HG03095 (cell line): ENCODE results near the gene VEZT.

Experiments used
- ATAC-seq: cut with Tn5 transposase; IDR thresholded peaks from one replicate; pipeline ENCODE4 v1.9.1; 2021; ENCODE audit warnings: moderate library complexity; ENCODE audit not compliant: unreplicated experiment

Gene VEZT

DNA sequence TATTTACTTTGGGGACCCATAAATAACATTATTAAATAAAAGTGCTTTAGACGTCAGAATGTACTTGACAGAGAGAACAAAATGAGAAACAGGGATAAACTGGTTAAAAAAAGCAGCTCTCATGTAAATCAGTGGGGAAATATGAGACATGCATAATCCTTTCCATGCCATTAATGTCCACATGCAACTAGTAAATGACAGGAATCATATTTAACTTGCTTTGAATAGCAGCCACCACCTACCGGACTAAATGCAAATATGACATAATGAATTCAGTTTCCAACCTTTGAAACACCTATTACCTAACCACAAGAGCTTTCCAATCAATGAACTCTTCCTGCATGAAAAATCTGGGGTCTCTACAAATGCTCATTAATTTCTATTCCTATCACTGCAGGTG lies 20.0 kb upstream of the VEZT start:
- ATAC-seq, result no peak

DNA sequence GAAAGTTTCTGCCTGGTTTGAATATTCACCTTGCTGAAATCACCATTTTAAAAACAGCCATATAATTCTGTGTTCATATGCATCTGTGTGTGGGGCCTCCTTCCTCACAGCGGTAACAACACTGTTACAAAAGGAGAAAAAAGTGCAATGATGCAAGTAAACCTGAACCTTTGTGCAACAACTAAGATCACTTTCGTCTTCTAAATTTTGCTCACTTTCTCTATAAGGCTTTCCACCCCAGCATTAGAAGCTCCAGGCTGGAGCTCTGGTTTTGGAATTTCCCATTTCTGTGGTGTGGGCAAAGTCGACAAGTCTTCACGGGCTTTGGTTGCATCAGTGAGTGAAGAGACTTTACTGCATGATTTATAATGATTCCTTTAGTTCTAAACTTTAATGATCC lies 18.7 kb upstream of the VEZT start:
- peak; percentile 59 for ATAC-seq

DNA sequence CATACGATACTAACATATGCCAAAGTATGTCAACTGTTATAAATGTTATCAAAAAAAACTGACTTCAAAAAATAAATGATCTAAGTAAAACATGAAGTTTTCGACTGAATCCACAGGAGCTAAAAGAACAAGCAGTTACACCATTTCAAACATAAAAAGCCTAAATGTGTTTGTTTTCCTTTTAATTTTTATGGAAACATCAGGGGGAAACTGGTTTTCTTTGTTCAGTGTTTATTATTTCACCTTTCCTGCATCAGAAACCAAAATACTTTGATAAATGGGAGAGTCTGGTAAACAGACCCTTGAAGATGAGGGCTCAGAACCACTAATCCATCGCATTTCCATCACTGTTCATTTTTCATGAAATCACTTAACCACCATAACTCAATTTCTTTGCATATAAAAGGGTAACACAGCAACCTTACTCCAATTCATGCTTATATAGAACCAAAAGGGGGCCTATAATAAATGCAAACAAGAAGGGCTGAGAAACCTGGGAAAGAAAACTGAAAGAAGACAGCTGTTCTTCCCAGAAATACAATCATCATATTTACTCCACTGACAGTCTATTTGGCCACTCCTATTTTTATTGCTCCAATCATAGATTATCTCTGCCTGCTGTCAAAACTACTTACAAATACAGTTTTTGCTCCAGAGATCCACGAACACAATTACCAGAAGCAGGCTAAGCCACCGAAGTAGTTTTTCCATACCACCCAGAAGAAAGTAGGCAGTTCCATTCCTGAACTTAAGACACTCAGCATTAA lies 17.3 kb upstream of the VEZT start:
- ATAC-seq, result no peak

DNA sequence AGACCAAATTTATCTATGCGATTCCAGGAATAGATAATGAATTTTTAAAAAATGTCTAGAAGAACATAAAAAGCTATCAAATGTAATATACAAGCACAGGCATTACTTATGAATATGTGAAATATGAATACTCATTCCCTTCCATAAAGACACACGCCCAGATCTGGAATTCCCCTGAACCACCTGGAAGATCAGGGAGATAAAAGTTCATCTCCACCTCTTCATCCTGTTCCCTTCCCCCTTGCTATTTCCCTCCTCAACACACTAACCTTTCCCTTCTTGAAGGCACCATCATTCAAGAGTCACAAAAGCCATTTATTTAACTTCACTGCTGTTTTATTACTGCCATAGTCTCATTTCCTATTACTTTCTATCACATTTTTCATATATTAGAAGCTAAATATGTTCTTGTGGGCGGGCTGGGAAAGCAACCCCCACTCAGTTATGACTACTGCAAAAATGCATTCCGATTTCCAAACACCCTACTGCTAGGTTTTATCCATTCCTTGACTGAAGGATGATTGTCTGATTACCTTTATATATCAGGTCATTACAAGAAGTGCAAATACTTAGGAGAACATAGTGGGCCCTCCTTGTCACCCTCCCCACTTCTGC lies 16.4 kb upstream of the VEZT start:
- no peak for ATAC-seq

DNA sequence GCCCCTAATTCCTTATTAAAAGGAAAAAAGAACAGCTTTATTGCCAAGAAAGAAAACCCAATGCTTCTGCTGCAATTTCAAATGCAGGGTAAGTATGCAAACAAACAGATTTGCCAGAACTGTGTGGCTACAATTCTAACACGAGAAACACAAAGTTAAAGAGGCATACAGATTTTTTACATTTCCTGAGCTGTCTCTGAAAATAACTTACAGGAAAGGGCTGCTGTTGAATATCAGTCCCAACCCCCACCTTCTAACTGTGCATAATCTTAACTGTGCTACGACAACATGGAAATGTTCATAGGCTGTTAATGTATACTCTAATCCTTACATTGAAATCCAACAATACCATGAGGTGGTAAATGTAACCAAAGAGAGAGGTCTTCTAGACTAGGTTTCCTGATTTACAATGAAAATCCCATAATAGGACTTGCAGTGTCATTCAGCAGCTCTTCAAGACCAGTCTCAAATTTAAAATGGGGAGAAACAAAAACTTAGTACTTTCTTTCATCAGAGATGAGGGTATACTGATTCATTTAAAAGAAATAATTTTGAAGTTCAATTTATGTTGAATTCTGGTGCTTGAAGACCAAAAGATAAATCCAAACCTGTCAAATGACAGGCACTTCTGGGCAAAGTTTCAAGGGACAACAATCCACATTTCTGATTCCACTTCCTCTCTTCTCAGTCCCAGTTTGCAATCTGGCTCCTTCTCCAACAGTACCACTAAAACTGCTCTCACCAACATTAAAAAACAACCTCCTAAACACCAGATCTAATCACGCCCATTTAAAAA lies 14.7 kb upstream of the VEZT start:
- ATAC-seq, result no peak

DNA sequence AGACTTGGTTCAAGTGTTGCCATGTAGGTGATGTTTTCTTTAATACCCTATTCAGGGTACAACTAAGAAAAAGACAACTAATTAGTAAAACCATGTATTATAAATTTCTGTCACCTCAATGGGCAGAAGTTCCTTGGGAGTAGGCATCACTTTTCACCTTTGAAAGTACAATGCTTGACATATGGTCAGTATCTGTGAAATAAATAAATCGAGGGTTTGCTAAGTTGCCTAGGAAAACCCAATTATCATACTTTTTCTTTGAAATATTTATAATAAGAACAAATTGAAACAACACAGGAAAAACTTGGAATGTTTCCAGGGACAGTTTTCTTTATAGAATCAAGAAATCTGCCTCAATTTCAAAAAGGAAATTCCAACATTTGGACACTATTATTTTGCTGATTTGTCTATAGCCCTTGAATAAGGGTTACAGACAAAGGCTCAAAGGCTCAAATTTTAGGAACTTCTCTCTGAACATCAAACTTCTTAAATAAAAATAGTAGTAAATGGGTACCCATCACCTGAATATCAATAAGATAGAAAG lies 14.0 kb upstream of the VEZT start:
- ATAC-seq, result no peak

DNA sequence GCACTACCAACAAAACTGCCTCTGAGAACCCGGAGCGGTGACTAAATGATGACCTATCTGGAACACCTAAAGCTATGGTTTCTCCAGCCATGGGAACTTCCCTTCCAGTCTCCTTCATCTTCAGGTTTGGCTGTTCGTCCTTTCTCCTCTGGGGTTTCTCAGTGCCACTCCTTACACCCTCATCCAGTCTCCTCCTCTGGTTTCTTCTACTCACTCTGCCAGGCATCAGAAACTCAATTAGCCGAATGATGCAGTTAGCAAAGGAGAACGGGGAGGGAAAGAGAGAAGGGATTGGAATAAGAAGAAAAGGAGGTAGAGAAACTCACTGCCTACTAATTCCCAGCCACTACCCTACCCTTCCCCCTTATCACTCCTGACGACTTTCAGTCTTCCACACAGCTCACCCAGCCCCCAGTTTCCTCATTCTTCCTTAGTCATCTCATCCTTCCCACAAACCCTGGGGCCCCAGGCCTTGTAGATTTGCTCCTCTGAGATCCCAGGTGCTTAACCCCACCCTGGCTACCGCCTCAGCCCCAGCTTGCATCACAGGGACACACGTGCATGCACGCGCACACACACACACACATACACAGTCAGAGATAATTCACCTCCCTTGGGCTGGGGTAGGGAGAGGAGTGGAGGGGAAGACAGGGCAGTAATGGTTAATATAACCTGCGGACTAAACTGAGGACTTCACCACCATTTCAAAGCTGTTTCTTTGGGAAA lies 13.3 kb upstream of the VEZT start:
- no peak for ATAC-seq

DNA sequence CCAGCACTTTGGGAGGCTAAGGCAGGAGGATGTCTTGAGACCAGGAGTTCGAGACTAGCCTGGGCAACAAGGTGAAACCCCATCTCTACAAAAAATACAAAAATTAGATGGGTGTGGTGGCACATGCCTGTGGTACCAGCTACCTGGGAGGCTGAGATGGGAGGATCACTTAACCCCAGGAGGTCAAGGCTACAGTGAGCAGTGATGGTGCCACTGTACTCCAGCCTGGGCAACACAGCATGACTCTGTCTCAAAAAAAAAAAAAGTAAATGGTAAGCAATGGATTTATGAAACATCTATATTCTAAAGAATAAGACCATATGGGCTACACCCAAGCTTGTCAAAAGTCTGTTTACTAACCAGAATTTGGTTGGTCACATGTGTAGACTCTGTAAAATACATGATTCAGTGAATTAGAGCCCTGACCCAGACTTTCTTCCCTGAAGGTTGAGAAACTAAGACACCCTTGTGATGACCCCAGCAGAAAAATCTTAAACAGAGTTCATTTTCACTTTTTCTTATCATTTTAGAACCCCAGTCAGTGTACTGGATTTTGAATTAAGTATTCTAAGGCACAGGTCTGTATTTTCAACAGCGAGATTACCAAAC lies 12.5 kb upstream of the VEZT start:
- no peak for ATAC-seq

DNA sequence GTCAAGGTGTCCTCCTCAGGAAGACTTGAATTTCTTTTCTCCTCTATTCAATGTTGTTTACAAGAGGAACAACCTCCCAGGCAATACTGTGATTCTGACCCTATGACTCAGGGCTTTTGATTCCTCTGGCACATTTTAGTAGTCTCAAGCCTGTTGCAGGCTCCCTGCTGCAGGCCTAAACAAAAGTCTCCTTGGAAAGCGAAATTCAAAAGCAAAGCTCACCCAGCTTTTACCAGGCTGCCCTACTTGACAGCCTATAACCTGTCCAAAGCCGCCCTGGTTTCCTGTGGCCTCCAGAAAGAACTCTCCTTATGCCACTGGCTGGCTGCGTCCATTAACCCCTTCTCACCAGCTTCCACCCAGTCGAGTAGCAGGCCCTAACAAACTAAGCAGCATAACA lies 11.9 kb upstream of the VEZT start:
- ATAC-seq, result no peak

DNA sequence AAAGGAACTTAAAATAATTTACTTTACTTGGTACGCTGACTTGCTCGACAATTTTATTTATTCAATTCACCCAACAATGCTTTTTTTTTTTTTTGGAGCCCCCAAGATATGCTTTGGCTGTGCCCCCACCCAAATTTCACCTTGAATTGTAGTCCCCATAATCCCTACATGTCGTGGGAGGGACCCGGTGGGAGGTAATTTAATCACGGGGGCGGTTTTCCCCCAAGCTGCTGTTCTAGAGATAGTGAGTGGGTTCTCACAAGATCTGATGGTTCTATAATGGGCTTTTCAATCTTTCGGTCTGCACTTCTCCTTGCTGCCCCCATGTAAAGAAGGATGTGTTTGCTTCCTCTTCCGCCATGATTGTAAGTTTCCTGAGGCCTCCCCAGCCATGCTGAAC lies 10.7 kb upstream of the VEZT start:
- no peak for ATAC-seq

DNA sequence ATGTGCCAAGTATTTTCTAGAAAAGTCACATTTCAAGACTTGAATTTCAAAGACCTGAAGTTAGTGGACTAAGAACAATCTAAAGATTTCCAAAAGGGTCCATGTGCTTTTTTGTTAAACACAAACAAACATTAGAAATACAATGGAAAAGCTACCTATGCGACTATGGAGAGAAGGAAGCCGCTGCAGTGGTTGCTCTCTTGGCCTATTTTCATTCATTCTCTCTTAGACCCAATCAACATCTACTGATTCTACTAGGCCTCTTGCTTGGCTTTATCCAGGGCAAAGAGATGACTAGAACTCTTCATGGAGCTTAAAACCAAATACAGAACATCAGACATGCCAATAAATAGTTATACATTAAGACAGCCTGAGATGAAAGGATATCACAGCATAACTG lies 10.2 kb upstream of the VEZT start:
- no peak for ATAC-seq

DNA sequence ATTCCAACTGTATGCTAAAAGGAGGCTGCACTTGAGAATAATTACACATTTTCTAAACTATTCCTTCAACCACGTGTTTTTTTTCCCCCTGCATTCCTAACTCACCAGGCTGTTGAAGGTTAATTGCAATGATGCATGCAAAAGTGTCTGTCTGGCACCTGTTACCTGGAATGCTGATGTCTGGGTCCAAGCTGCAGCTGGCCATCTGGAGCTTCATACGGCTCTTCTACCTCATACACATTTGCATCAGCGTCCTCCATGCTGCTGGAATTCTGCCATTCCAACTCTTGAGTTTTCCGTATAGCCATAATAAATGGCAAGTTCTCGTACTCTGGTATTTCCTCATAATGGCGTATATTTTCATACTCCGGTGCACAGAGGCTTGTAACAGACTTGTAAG lies 8.9 kb upstream of the VEZT start:
- ATAC-seq, result no peak

DNA sequence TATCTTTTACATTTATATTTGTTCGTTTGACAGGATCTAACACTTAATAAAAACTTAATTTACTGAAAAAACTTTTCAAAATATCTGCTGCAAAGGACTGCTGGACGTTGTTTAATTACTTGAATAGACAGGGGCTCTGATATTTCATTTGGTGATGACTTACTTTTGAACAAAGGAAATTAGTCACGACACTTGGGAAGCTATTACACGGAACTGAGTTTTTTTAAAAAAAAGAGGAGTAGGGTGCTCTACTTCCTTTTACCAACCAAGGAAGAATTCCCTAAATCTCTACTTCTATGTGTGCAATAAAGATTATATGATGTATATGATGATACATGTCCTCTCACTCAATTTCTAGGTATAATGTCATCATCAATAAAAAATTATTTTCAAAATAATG lies 5.0 kb upstream of the VEZT start:
- no peak for ATAC-seq

DNA sequence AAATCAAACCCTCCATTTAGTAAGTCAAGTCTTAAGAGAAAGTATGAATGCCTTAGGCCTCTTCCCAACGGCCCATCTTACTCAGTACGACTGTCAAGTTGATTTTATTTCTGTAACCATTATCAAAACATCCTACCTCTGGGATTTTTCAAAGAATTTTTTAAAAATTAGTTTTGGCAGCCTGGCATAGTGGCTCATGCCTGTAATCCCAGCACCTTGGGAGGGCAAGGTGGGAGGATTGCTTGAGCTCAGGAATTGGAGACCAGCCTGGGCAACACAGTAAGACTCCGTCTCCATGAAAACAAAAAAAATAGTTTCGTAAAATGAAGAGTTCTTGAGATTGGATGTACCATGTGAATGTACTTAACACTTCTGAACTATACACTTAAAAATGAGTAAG lies 4.5 kb upstream of the VEZT start:
- ATAC-seq, result no peak

DNA sequence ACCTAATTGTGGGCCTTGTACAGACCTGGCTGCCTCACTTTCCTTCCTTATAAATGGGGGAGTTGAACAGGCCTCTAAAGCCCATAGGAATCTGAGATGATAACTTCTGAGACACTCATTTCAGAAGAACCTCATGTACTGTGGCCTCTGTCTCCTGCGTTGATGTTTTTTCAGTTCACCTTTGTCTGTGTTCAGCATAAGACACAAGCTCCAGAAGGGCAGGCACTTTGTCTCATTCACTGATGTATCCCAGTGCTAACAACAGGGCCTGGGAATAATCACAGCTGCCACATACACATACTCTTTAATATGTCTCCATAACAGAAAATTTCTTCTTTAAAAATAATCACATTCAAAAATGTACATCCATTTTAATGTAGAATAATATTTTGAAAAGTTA lies 3.7 kb upstream of the VEZT start:
- ATAC-seq, result no peak

DNA sequence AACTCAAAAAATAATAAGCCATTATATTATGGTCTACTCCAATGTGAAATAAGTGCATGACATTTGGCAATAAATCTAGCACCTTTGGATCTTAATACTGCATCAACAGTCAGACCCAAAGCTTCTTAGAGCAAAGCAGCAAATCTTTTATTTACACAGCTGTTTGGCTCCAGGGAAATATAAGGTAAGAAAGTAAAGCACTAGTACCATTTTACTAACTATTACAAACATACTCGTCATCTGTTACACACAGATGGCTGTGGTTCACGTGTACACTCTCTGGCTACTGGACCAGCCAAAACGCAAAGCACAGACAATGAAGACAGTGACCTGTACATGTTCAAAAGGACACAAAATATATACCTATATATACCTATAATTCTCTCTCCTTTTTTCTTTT lies 3.1 kb upstream of the VEZT start:
- ATAC-seq, result no peak

DNA sequence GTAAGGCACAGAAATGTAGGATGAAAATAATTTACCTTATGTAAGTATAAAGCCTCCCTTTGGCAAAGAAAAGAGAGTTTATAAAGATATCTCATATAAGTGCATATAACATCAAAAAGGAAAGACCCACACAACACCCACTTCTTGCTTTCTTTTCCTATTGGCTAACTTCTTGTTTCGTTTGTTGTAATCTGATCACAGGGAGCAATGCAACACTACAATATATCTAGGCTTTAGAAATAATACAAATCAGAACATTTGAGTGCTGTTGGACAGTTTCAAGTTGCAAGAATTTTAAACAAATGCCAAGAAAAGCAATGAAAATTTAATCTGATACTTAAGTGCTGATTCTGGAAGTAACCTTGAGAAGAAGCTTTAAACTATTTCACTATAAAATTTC lies 1.7 kb upstream of the VEZT start:
- no peak for ATAC-seq

DNA sequence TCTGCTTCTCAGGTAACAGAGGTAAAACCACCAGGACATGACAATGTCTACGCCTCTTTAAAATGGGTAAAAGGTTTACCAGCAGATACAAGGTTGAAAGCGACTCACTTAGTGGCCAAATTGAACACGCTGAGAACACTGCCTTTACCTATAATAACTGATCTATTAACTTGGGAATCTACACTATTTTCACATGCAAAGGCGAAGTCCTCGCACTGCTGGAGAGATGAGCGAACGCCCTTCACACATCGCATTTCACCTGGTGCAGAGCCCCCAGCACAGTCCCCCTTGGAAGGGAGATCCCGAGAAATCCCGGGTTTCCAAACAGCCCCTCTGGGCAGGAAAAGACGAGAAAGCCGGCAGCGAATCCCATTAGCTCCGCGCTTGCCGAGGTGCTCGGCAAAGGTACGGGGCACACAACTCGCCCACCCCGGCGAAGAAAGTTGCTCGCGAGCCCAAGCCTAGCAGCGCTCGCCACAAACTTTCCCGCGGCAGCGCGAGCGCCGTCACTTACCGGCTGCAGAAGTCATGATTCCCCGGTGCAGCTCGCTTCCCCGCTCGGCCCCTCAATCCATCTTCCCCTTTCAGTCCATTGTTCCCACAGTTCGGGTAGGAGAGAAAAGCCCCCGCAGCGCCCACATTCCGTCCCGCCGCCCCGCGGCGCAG lies 763 bp upstream of the VEZT start:
- ATAC-seq, result peak; percentile 18

DNA sequence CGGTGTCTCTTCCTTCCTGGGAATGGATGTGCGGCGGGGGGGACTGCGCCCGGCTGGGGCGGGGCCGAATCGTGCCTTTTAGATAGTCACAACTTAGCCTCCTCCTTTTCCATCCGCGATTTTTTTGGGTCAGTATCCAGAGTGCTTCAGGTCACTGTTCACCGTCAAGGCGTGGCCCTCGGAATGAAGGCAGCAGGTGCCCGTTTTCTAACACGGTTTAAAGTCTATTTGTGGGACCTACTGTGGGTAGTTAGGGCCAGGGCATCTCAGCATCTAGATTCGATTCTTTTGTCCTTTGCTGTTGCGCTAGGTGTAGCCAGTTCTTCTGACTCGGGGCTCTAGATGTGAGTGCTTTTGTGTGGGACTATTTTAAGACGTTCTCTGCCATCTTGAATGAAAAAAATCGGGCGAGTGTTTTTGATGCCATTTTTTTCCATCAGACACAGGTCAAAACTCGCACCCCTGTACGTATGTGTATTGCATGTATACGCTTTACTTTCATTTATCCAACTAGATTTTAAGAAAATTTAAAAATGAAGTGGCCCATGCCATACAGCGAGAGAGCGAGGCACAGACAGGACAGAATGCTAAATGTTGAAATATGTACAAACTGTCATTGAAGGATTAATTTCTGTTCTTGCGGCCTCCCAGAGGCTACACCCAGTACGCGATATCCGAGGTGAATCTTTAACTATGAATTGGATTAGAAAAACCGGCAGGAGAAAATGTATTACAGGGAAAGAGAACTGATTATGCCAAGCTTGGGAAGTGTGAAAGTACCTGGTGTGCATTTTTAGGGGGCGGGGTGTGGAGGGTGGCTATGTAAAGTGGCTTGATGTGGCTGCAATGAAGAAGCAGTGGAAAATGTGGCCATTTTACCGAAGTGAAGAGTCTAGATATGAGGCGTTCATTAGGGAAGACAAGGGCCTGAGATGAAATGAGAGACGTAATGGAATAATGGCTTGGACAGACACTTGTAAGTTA lies 835 bp downstream of the VEZT start:
- peak; percentile 1 for ATAC-seq
